SK-N-SH (cell line): ENCODE data around the gene FAM78A. TPM values are rescaled to one million over a fixed set of nuclear protein-coding genes. Genes with fewer than 3 reads are reported as not detected.

Experiments used
- CTCF ChIA-PET: fragments of 300-600, 350-600 bp; formaldehyde crosslinking; extraction: SDS; loops from one replicate; lab custom pipeline; 2021; lab: Yijun Ruan, JAX
- POLR2A ChIA-PET: fragments of 350-600 bp; sonication (Branson Sonifier 250); formaldehyde crosslinking; extraction: SDS; loops from one replicate; lab custom pipeline; 2020; ENCODE audit warnings: antibody characterized with exemption, inconsistent platforms; lab: Yijun Ruan, JAX
- DNase-seq: peaks from one replicate; pipeline ENCODE4 v3.0.0; 2012
- H2AFZ ChIP-seq: fragments of 200-600 bp; sonication (generic); 2 replicates; pipeline ENCODE4 v1.8.1; 2016; ENCODE audit warnings: antibody characterized with exemption, mild to moderate bottlenecking, low read depth
- H3F3A ChIP-seq: fragments of 200-600 bp; sonication (generic); replicated peaks from 2 replicates; pipeline ENCODE3; 2016; ENCODE audit warnings: antibody characterized with exemption, mild to moderate bottlenecking; ENCODE audit not compliant: insufficient read depth
- H3K27ac ChIP-seq, 2 experiments: fragments of 200-500 bp in 1 of 2; fragments of 200-600 bp in 1 of 2; sonication (Bioruptor generic) in 1 of 2; sonication (generic), shearing (Covaris generic) in 1 of 2; 2 replicates each; pipeline versions ENCODE4 v1.5.1 to v1.6.1; 2014 to 2016; ENCODE audit warnings: low read depth in 2 of 2, inconsistent platforms in 1 of 2, low read length in 1 of 2, mild to moderate bottlenecking in 1 of 2, mixed read lengths in 1 of 2
- H3K27me3 ChIP-seq: fragments of 200-600 bp; sonication (generic), shearing (Covaris generic); 2 replicates; pipeline ENCODE4 v1.6.1; 2016; ENCODE audit warnings: mixed run types; ENCODE audit not compliant: insufficient read depth
- H3K36me3 ChIP-seq, 2 experiments: fragments of 200-500 bp in 1 of 2; fragments of 200-600 bp in 1 of 2; sonication (Bioruptor generic) in 1 of 2; sonication (generic) in 1 of 2; replicated peaks in 1 of 2; 2 replicates each; pipeline versions ENCODE3 to v1.5.1; 2014 to 2016; ENCODE audit warnings: low read length in 1 of 2, mild to moderate bottlenecking in 1 of 2; ENCODE audit not compliant: insufficient read depth in 2 of 2, control insufficient read depth in 1 of 2
- H3K4me1 ChIP-seq, 2 experiments: fragments of 200-500 bp in 1 of 2; fragments of 200-600 bp in 1 of 2; sonication (Bioruptor generic) in 1 of 2; sonication (generic), shearing (Covaris generic) in 1 of 2; 2 replicates each; pipeline versions ENCODE4 v1.5.1 to v1.6.1; 2014 to 2016; ENCODE audit warnings: low read depth in 1 of 2, low read length in 1 of 2, mixed run types in 1 of 2; ENCODE audit not compliant: insufficient read depth in 2 of 2, control insufficient read depth in 1 of 2
- H3K4me2 ChIP-seq: fragments of 200-600 bp; sonication (generic), shearing (Covaris generic); 2 replicates; pipeline ENCODE4 v1.6.1; 2017; ENCODE audit warnings: mixed run types
- H3K4me3 ChIP-seq, 2 experiments: fragments of 200-500 bp in 1 of 2; fragments of 200-600 bp in 1 of 2; sonication (Bioruptor generic) in 1 of 2; sonication (generic), shearing (Covaris generic) in 1 of 2; 2 replicates each; pipeline versions ENCODE4 v1.5.1 to v1.8.1; 2014 to 2016; ENCODE audit warnings: low read depth in 2 of 2, inconsistent platforms in 1 of 2, low read length in 1 of 2, mild to moderate bottlenecking in 1 of 2, mixed read lengths in 1 of 2, moderate library complexity in 1 of 2
- H3K79me2 ChIP-seq: fragments of 200-600 bp; sonication (generic); 2 replicates; pipeline ENCODE4 v1.8.1; 2017; ENCODE audit warnings: mild to moderate bottlenecking; ENCODE audit not compliant: insufficient read depth
- H3K9ac ChIP-seq: fragments of 200-600 bp; sonication (generic); 2 replicates; pipeline ENCODE4 v1.6.1; 2017; ENCODE audit warnings: mixed run types
- H3K9me2 ChIP-seq: fragments of 200-600 bp; sonication (generic); 2 replicates; pipeline ENCODE4 v1.6.1; 2017; ENCODE audit warnings: mixed run types
- H3K9me3 ChIP-seq: fragments of 200-600 bp; sonication (generic); 2 replicates; pipeline ENCODE4 v1.6.1; 2017; ENCODE audit warnings: mixed run types, mild to moderate bottlenecking, moderate library complexity
- H4K20me1 ChIP-seq: fragments of 200-600 bp; sonication (generic); 2 replicates; pipeline ENCODE4 v1.6.1; 2017; ENCODE audit warnings: mild to moderate bottlenecking, mixed run types; ENCODE audit not compliant: insufficient read depth
- EP300 ChIP-seq, 2 experiments: IDR thresholded peaks; 2 replicates each; pipeline versions ENCODE4 v1.4.0 to v1.6.1; 2012; ENCODE audit warnings: borderline replicate concordance in 1 of 2, low read depth in 1 of 2, low read length in 1 of 2
- FOXM1 ChIP-seq: IDR thresholded peaks from 2 replicates; pipeline ENCODE4 v1.4.0; 2012; ENCODE audit warnings: low read depth, mild to moderate bottlenecking
- GATA2 ChIP-seq: sonication (generic); formaldehyde crosslinking; IDR thresholded peaks from 2 replicates; pipeline ENCODE4 v1.5.0; 2020; ENCODE audit warnings: mild to moderate bottlenecking, missing genetic modification reagents
- NRF1 ChIP-seq: IDR thresholded peaks from 2 replicates; pipeline ENCODE4 v1.6.1; 2012; ENCODE audit warnings: low read depth, mild to moderate bottlenecking, low read length
- PBX3 ChIP-seq: IDR thresholded peaks from 2 replicates; pipeline ENCODE4; 2012
- RAD21 ChIP-seq: IDR thresholded peaks from 2 replicates; pipeline ENCODE4 v1.6.1; 2012; ENCODE audit warnings: mild to moderate bottlenecking, low read length
- REST ChIP-seq: IDR thresholded peaks from 2 replicates; pipeline ENCODE4 v1.6.1; 2012; ENCODE audit warnings: mild to moderate bottlenecking, low read depth, low read length, moderate library complexity
- RFX5 ChIP-seq: IDR thresholded peaks from 2 replicates; pipeline ENCODE4 v1.6.1; 2012; ENCODE audit warnings: mild to moderate bottlenecking, improper control_type of control experiment, low read length
- RXRA ChIP-seq: IDR thresholded peaks from 2 replicates; pipeline ENCODE4 v1.4.0; 2012; ENCODE audit warnings: low read depth, mild to moderate bottlenecking, borderline replicate concordance
- TCF12 ChIP-seq: IDR thresholded peaks from 2 replicates; pipeline ENCODE4 v1.4.0; 2012
- WGBS: methylation state at CpG from one replicate; pipeline ENCODE4 v1.1.6; 2017; ENCODE audit warnings: low lambda C conversion rate; 5-methylcytosine and 5-hydroxymethylcytosine counted together
- polyA plus RNA-seq, 3 experiments: library from polyadenylated mRNA; depleted of rRNA; stranded (reverse); fragments of >200 nt; gene quantifications; 2 replicates each; pipeline ENCODE4 v1.2.3, GENCODE V29; 2012
- TF ChIP-seq, protein P1 (sequence below): IDR thresholded peaks from 2 replicates; pipeline ENCODE4 v1.4.0; 2012; ENCODE audit warnings: low read depth, borderline replicate concordance

The FAM78A gene
- polyA plus RNA-seq, 1 of the 3 experiments (the other 2 are of a cell fraction): 1.0 TPM

GRCh38 chr9:131312246-131312645 lies 35.9 kb upstream of the FAM78A start:
- POLR2A ChIA-PET: no interaction called here
- WGBS: 81% methylated on average over 9 of the region's 9 CpGs
- CTCF ChIA-PET: no interaction called here

More at GRCh38 chr9:131312246-131312645, 35.9 kb upstream of the FAM78A start:
- Histone ChIP-seq H3K79me2 (no peaks in the 10 kb centered on the region), H3K9ac (no peak overlapping the region), H4K20me1 (no peaks in the 10 kb centered on the region), H3K27me3 (no peaks in the 10 kb centered on the region), H3K4me1 (no peaks in the 10 kb centered on the region), H3K9me3 (no peaks in the 10 kb centered on the region), H3F3A (no peaks in the 10 kb centered on the region), H3K27ac (no peak overlapping the region), H3K9me2 (no peaks in the 10 kb centered on the region), H2AFZ (no peak overlapping the region), H3K36me3 (no peaks in the 10 kb centered on the region), H3K4me2 (no peak overlapping the region), H3K4me3 (no peak overlapping the region)
- no peak for DNase-seq
- TF ChIP-seq PBX3: no peak
- TF ChIP-seq RXRA: no peak
- no peak for TF ChIP-seq RFX5
- TF ChIP-seq REST: no peak
- no peak for TF ChIP-seq EP300 (IDR thresholded peaks at IDR 0.05; ENCODE audit: borderline replicate concordance in 1 of 2, low read depth in 1 of 2, low read length in 1 of 2)
- TF ChIP-seq RAD21: no peak
- no peak for TF ChIP-seq GATA2 (CRISPR knock-in tag)
- no peak for TF ChIP-seq NRF1
- TF ChIP-seq FOXM1: no peak
- TF ChIP-seq TCF12: no peak
- TF ChIP-seq, protein P1, sequence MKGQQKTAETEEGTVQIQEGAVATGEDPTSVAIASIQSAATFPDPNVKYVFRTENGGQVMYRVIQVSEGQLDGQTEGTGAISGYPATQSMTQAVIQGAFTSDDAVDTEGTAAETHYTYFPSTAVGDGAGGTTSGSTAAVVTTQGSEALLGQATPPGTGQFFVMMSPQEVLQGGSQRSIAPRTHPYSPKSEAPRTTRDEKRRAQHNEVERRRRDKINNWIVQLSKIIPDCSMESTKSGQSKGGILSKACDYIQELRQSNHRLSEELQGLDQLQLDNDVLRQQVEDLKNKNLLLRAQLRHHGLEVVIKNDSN: no peak
